Heart left ventricle (tissue), 13 donors: ENCODE results near the gene SBNO2.

Experiments used
- POLR2A ChIP-seq, 2 donors: fragments of 450-650 bp; IDR thresholded peaks; one replicate each; pipeline ENCODE4 v1.6.1; 2017; ENCODE audit warnings: antibody characterized with exemption in 2 of 2, mild to moderate bottlenecking in 2 of 2, moderate library complexity in 2 of 2
- TF ChIP-seq, protein P1 (sequence below), 12 donors: fragments of 200-600 bp; sonication (generic) in 4 of 12; IDR thresholded peaks; one replicate each; pipeline versions ENCODE4 v1.5.0 to v1.8.0; 2018 to 2022; ENCODE audit warnings: antibody characterized with exemption in 12 of 12, mild to moderate bottlenecking in 5 of 12
- donor health status: ischemic (EF 13 %, LVEDD 7.1; RV severe dilation, severe dysfunction).
- donor health status: DM: no; HTN: yes; CAD: no.
- donor health status: DM: no; HTN: no; CAD: no.
- donor health status: ischemic (EF 25% LVEDD 6.9; RV normal size, moderate dysfunction).
- donor health status: ischemic (EF 25% LVEDD 5.7; RV mildly dilated, moderate dysfunction).
- donor health status: ischemic (EF 35%, LVEDD 5.7; RV mildly dilated, moderate dysfunction).
- donor health status: nonischemic (EF 11% LVEDD 7.7; RV severe dilation, severe dysfunction).
- donor health status: DM: yes; HTN: yes; CAD: no.
- donor health status: PGD.
- donor health status: ischemic (EF 29% LVEDD 5.4; RV normal size, mild dysfunction).
- donor health status: nonischemic (EF 23%, LVEDD 6.1; RV moderate dilation, normal function).

DNA sequence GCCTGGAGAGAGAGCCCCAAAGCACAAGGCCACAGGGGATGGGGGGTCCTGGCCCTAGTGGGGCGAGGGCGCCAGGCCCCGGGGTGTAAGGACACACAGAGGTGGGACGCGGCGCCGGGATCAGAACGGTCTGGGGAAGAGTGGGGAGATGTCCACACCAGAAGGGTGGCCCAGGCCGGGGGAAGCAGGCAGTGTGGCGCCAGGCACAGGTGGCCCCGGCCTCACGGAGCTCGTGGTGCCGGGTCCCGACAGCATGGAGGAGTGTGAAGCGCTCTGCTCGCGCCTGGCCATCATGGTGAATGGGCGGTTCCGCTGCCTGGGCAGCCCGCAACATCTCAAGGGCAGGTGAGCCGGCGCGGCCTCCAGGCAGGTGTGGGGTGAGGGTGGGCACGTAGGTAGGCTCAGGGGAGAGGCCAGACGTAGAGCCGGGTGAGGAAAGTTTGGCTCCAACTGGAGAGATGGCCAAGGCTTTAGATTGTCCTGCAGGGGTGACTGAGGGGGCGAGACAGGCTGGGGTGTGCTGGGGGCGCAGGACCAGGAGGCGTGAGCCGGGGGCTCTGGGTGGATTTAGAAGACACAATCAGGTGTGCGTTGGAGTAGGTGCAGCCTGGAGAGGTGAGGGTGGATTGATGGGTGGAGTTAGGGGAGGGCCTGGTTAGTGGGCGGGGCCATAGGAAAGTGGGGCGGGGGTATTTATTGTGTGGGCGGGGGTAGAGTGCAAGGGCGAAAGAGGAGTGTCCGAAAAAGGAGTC is 110.0 kb downstream of the SBNO2 start:
- TF ChIP-seq, protein P1, sequence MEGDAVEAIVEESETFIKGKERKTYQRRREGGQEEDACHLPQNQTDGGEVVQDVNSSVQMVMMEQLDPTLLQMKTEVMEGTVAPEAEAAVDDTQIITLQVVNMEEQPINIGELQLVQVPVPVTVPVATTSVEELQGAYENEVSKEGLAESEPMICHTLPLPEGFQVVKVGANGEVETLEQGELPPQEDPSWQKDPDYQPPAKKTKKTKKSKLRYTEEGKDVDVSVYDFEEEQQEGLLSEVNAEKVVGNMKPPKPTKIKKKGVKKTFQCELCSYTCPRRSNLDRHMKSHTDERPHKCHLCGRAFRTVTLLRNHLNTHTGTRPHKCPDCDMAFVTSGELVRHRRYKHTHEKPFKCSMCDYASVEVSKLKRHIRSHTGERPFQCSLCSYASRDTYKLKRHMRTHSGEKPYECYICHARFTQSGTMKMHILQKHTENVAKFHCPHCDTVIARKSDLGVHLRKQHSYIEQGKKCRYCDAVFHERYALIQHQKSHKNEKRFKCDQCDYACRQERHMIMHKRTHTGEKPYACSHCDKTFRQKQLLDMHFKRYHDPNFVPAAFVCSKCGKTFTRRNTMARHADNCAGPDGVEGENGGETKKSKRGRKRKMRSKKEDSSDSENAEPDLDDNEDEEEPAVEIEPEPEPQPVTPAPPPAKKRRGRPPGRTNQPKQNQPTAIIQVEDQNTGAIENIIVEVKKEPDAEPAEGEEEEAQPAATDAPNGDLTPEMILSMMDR (IDR thresholded peaks at IDR 0.05) = no peak
- no peak for TF ChIP-seq POLR2A (IDR thresholded peaks at IDR 0.05)
